HG03196 (cell line): Measurements from ENCODE around the gene ELOVL1.
"Not testable (repeated sequence)": the region's sequence is repeated elsewhere in the genome, so short reads cannot be mapped to it uniquely, and the experiment has no call there.

Source experiments
- ATAC-seq: cut with Tn5 transposase; IDR thresholded peaks from one replicate; pipeline ENCODE4 v1.9.1; 2021; ENCODE audit not compliant: unreplicated experiment

ELOVL1 gene

DNA sequence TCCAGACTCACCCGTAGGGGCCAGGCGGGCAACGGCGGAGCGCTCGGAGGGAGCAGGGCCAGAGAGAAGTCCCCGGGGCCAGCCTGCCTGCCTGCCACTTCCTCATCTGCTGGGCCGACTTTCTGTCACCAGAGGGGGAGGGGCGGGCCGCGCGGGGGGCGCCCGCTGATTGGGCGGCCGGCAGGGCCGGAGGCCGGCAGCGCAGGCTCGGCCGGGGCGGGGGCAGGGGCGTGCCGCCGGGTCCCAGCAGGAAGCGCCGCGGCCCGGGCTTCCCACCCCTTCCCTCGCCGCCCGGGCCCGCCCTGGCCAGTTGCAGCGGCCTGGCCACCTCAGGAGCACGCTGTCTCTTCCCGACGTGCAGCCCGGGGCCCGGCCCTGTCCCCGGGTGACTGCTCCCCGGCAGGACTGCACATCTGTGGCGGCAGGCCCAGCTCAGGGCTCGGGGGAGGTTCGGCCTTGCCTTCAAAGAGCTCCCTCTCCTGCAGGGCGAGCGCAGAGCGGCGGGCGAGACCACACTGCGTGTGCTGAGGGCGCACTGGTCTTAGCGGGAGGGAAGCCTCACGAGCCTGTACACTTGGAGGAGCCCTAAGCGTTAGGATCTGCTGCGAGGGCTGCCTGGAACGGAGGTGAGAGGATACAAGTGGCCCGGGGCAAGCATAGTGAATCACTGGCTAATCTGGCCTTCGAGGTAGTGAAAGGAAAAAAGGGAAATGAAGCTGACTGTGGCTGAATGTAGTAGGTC lies at the start of gene ELOVL1:
Gene ELOVL1, minus strand, starts transcription at position 108 of the 742 bp plus-strand sequence. CDS start 2,402 bp downstream, outside the sequence.
- peak; percentile 69 for ATAC-seq

DNA sequence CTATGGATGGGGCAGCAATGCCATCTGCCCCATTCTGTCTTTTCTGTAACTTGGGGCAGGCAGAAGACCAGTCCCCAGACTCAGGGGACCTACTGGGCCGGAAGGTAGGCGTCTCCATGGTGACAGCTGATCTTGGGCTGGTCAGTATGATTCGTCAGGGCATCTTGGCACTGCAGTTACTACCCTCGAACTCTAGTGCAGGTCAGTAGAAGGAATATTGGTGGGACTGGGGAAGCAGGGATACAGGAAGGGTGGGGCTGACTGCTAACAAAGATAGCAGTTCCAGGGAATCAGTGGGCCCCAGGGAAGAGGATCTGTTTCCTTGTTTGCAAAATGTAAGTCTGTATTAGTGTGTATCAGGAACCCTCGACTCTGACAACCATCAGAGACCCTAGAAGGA lies 48.1 kb upstream of the ELOVL1 start:
- no peak for ATAC-seq

DNA sequence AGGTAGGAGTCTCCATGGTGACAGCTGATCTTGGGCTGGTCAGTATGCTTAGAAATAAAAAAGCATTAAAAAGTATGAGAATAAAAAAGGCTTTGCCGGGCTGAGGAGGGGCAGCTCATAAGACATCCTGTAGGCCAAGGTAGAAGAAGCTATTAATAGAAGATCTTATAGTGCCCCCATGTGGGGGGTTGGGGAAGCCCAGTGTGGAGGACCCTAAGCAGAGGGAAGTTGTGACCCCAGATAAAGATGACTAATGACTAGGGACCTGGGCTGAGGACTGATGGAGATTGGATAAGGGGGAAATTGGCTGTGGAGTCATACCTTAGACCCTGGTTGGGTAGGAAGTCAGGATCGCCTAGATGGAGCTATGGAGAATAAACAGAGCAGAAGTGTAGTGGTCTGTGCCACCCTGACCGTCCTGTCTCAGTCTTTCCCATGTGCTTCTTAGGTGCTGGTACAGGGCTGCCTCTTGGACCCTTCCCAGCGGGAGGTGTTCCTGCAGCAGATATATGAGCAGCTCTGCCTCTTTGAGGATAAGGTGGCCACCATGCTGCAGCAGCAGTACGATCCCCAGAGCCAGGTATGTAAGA lies 46.9 kb upstream of the ELOVL1 start:
- no peak for ATAC-seq

DNA sequence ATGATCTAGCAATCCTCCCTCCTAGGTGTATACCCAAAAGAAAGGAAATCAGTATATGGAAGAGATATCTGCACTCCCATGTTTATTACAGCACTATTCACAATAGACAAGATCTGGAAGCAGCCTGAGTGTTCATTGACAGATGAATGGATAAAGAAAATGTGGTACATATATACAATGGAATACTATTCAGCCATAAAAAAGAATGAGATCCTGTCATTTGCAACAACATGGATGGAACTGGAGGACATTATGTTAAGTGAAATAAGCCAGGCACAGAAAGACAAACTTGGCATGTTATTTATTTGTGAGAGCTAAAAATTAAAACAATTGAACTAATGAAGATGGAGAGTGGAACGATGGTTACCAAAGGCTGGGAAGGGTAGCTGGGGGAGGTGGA lies 45.6 kb upstream of the ELOVL1 start:
- not testable (repeated sequence) for ATAC-seq

DNA sequence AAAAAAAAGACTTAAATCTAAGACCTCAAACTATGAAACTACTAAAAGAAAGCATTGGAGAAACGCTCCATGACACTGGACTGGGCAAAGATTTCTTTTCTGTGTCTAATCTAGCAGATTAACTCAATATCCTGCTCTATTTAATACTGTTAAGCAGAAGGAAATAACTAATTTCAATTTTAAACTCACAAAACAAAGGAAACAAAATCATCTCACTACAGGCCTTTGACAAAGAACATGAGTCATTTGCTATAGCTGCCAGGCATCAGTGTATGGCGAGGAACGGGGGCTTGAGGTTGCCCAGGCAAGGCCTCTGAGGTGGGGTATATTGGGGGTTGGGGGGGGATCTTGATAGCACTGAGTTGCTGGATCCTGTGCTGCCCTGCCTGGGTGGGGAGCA lies 42.8 kb upstream of the ELOVL1 start:
- no peak for ATAC-seq

DNA sequence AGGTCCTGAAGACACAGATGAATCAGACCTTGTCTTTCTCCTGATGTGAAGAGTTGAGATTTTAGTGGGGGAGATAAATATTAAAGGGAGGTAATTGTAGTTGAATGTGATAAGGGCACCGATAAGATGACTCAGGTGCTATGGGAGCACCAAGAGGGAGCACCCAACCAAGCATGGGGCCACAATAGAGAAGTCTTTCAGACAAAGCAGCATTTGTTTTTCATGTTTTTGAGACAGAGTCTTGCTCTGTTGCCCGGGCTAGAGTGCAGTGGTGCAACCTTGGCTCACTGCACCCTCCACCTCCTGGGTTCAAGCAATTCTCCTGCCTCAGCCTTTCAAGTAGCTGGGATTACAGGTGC lies 38.0 kb upstream of the ELOVL1 start:
- no peak for ATAC-seq

DNA sequence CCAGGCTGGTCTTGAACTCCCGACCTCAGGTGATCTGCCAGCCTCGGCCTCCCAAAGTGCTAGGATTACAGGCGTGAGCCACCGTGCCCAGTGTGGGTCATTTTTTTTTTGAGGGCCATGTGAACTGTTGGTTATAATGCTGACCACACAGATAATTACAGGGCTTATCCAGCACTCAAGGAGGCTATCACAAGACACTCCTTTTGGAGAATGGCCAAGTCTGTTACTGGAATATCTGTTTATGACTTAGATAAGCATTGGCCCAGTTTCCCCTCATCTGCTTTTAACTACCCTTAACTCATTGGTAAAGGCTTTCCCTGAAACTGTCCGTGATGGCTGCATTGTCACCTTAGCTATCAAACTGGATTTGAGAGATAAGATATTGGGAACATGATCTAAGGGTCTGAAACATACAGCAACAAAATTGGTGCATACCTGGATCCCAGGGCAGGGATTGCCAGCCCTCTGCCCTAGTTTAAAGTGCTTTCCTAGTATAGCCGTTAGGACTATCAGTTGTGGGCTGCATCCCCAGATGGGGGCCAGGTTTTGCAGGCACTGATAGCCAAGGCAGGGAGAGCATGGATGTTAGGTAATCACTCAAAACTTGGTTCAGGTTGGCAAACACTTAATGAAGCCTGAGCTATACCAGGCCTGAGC lies 37.5 kb upstream of the ELOVL1 start:
- ATAC-seq: no peak

DNA sequence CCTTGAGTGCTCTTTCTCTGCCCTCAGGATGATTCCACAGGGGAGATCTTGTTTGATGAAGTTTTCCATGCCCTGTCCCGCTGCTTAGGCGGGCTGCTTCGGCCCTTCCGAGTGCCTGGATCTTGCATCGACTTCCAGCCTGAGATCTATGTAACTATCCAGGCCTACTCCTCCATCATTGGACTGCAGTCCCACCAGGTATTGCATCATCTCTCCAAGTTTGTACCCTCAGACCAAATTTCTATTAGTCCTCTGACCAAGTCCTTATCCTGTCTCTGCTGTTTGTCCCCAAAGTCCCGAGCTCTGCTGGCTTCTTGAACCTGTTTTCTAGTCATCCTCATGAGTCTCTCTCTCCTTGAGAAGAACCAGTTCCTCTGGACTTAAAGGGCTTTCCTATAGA lies 36.5 kb upstream of the ELOVL1 start:
- ATAC-seq: no peak

DNA sequence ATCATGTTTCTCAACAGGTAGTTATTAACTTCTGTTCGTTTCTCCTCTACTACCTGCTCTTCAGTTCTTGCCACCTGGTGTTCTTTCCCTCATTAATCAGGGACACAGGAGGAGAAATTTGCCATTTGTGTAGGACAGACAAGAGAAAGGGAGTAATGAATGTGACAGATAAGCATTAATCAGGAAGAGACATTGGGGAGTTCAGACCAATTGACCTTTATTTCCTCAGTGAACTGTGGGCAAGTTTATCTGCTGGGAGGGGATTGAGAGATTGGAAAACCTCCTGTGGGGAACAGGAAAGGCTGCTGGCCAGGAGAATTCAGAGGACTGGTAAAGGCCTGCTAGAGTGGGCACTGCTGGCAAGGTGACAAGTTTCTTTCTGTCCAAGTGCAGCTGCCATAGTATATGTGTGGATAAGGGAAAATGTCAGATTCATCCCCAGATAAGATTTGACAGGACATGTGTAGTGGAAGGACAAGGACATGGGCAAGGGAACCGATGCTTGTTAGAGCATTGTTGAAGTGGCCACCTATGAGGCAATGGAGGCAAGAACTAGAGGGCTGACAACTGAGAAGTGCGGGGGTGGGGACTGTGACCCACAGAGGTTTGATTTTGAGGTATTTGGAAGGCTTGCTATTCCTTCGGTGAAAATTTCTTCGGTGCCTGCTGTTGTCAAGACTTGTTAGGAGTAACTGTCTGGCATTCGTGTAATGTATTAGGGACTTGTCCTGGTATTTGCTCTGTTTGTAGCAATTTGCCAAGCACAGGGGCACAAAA lies 34.5 kb upstream of the ELOVL1 start:
- no peak for ATAC-seq

DNA sequence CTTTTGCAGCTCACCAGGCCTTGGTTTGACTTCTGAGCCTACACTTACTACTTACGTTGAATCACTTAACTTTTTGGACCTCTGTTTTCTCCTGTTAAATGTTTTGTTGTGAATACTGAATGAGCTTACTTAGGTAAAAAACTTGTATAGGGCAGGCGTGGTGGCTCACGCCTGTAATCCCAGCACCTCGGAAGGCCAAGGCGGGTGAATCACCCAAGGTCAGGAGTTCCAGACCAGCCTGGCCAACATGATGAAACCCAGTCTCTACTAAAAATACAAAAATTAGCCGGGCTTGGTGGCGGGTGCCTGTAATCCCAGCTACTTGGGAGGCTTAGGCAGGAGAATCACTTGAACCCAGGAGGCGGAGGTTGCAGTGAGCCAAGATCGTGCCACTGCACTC lies 32.6 kb upstream of the ELOVL1 start:
- not testable (repeated sequence) for ATAC-seq

DNA sequence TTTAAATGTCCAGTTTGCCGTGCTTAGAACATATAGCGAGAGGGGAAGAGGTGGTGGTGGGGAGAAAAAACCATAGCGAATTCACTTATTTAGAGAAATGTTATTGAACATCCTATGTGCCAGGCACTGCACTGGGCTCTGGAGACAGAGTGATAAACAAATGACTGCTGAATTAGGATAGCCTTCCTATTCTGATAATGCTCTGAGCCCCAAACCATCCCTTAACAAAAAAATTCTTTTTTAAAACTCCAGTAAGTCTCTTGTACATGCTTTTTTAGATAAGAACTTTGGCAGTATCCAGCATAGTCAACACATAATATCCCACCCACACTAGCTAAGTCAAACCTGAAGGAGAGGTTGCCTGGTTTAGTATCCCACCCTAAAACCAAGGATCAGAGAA lies 30.4 kb upstream of the ELOVL1 start:
- ATAC-seq: no peak

DNA sequence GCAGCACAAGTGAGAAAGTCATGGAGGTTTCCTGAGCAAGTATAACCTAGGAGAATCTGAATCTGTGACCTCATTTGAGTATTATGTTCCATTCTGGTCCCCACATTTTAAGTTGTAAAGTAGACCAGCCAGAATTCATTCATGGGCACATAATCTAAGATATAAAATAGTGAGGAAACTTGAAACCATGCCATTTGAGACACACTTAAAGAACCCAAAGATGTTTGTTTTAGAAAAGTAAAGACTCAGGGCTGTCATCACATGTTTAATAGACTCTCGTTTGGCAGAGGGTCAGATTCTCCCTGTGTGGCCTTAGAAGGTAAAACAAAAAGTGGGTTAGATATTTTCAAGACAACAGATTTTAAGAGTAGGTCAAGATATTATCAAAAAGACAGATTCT lies 28.2 kb upstream of the ELOVL1 start:
- ATAC-seq: no peak

DNA sequence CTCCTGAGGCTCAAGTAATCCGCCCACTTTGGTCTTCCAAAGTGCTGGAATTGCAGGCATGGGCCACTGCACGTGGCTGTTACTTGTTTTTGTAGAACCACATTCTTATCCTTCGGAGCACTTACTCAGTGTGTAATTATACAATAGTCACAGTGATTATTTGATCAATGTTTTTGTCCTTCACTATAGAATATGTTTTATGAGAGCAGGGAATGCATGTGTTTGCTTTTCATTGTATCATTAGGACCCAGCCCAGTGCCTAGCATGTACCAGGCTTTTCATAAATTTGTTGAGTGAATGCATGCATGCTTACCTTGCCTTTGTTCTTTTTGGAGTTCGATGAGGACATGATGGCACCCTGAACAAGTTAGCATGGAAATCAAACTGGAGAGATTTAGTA lies 27.7 kb upstream of the ELOVL1 start:
- ATAC-seq: no peak

DNA sequence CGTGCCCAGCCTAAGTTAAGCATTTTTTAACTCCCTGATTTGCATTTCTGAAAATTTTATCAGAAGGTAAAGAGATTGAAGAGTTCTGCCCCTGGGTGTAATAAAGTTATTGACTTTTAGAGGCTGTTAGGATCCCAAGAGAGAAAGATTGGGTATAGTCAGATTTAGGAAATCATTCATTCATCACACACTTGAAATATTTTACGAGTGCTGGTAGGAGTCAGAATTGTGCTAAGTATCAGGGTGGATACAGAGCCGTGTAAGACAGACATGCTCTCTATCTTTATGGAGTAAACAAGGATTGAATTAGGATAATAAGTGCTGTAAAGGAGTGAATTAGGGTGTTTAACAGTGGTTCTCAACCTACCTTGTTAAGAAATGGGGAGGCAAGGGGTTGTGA lies 24.9 kb upstream of the ELOVL1 start:
- ATAC-seq: no peak

DNA sequence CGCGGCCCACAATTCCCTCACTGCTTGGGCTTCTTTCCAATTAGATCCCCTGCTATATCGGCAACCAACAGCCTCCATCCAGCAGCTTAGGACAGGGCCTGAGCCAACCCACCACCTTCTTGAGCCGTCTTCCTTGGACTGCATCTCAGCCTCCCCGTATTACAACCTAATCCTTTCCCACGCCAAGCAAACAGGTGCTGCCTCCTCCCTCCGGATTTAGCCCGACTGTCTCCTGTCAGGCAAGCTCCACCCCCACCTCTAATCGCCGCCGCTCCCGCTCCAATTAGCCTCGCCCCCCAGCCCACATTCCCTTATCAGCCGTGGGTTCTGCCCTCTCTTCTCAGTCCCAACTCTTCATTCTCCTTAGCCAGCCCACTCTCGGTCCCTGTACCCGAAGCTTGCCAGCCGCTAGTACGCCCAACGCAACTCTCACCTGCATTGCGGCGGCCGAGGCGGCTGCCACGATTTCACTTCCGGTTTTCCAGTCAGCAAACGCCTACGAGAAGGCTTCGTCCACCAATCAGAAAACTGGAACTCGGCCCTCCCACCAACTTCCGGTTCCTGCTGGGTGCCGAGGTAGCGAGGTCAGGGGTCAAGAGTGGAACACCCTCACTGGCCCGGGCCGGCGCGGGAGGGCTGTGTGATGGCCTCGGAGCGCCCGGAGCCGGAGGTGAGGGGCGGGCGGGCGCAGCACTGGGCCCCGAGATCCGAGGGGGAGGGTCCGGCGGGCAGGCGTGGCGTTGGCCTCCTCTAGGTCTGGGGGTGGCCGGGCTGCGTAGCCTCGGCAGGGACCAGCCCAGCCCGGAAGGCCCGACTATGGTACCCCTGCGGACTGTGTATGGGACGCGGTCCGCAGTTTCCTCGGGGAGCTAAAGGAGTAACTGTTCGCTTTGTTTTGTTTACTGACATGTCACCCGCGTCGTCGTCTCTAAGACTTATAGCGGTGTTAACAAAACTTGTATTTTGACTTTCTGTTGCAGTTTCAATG lies 21.8 kb upstream of the ELOVL1 start, which contains the start of the genes MED8 and SZT2:
Gene MED8, minus strand, starts transcription at position 475 of the 988 bp plus-strand sequence. Its CDS starts 36 bp downstream, at position 439.
Gene SZT2, plus strand, starts transcription at position 574 of the 988 bp plus-strand sequence. Its CDS starts 70 bp downstream, at position 644.
- ATAC-seq: peak; percentile 90

DNA sequence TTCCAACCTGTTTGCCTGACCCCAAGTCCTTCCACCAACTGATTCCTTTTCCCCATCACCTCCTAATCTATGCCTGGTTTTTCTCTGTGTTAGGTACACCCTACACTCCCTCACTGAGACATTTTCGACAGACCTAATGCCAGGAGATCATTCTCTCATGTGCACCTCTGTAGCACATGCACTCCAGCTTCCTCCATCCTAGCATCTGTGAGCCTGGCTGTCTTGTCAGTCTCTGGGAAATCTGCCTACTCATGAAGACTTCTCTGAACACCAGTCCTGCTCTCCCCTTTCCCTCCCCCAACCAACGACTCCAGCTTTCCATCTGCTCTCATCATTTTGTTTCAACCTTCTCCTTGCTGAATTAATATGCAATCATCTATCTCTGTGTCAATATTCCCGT lies 20.8 kb upstream of the ELOVL1 start:
- no peak for ATAC-seq

DNA sequence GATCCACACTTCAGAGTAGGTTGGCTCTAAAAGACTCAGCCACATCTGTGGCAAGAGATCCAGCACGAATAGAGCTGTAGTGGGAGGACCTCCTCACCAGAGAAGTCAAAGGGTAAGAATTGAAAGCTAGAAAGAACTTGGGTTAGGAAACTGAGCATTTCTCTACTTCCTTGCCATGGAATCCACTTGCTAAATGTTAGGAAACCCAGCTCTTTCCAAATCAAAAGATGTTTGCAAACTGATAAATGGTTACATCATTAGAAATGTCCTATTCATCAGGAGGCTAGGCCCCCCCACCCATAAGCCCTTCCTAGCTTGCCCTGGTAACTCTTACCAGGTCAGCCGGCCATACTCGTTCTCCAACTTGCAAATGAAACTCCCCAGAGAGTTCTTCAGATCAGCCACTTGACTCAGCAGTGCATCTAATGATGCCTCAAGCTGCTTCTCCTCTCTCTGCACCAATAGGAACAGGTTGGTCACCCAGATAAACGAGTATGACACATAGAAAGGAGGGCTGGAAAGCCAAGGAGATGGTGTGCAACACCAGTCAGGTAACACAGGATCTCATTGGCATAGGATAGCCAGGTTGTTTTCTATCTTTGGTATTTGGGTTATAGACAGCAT lies 20.3 kb upstream of the ELOVL1 start:
- no peak for ATAC-seq

DNA sequence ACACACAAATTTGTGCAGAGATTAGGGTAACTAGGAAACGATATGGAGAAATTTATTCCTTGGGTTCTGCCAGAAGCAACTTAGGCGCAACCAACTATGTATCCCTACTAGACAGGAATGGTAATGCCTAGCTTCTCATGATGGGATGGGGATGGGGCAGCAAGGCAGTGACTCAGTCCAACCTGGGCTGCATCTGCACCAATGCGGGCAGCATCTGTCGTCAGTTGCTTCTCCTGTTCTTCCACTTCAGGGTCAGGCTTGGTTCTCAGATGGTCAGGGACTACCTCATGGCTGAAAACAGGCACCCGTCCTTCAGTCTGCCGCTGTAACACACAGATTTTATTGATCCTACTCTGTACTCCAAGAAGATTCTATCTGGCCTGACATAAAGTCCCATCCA lies 18.9 kb upstream of the ELOVL1 start:
- ATAC-seq: no peak

DNA sequence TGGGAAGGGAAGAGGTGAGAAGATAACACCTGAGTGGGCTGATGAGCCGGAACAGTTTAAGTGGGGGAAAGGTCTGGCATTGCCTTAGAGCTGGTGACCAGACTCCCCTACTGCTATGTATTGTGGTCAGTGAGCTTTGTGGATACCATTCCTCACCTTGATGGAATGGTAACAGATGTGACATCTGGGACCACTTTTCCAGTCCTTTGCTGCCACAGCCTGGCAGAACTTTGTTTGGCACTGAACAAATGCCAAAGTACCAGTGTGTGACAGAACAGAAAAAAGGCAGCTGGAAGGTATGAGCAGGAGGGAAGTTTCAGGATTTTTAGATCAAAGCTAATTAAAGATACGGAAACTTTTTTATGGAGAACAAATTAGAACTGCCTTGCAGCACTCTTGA lies 15.6 kb upstream of the ELOVL1 start:
- no peak for ATAC-seq
